Stomach (tissue), 4 donors: Measurements from ENCODE around the gene COA1.
"Not testable (repeated sequence)": the region's sequence is repeated elsewhere in the genome, so short reads cannot be mapped to it uniquely, and the experiment has no call there.

Experiments used
- EP300 ChIP-seq: sonication (generic); formaldehyde crosslinking; IDR thresholded peaks from one replicate; pipeline ENCODE4 v1.6.1; 2017; ENCODE audit warnings: antibody characterized with exemption
- POLR2A ChIP-seq, 4 donors: fragments of 450-650 bp; IDR thresholded peaks; one replicate each; pipeline ENCODE4 v1.6.1; 2016; ENCODE audit warnings: antibody characterized with exemption in 4 of 4, control low read depth in 2 of 4, mild to moderate bottlenecking in 1 of 4, moderate library complexity in 1 of 4
- POLR2AphosphoS5 ChIP-seq, 3 donors: sonication (generic); formaldehyde crosslinking; IDR thresholded peaks; one replicate each; pipeline ENCODE4 v1.6.1; 2016; ENCODE audit warnings: antibody characterized with exemption in 3 of 3
- TF ChIP-seq, protein P1 (sequence below), 7 experiments: fragments of 450-650 bp in 4 of 7; fragments of 200-600 bp in 3 of 7; sonication (generic) in 3 of 7; IDR thresholded peaks; one replicate each; pipeline ENCODE4 v1.5.1; 2016 to 2019; ENCODE audit warnings: antibody characterized with exemption in 7 of 7, control low read depth in 2 of 7, mild to moderate bottlenecking in 1 of 7

DNA sequence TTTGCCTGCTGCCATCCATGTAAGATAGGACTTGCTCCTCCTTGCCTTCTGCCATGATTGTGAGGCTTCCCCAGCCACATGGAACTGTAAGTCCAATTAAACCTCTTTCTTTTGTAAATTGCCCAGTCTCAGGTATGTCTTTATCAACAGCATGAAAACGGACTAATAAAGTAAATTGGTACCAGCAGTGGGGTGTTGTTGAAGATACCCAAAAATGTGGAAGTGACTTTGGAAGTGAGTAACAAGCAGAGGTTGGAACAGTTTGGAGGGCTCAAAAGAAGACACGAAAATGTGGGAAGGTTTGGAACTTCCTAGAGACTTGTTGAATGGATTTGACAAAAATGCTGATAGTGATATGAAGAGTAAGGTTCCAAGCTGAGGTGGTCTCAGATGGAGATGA, 13.4 kb downstream of the COA1 start:
- TF ChIP-seq EP300; POLR2A (IDR thresholded peaks at IDR 0.05); POLR2AphosphoS5 (IDR thresholded peaks at IDR 0.05): not testable (repeated sequence)
- TF ChIP-seq, protein P1, sequence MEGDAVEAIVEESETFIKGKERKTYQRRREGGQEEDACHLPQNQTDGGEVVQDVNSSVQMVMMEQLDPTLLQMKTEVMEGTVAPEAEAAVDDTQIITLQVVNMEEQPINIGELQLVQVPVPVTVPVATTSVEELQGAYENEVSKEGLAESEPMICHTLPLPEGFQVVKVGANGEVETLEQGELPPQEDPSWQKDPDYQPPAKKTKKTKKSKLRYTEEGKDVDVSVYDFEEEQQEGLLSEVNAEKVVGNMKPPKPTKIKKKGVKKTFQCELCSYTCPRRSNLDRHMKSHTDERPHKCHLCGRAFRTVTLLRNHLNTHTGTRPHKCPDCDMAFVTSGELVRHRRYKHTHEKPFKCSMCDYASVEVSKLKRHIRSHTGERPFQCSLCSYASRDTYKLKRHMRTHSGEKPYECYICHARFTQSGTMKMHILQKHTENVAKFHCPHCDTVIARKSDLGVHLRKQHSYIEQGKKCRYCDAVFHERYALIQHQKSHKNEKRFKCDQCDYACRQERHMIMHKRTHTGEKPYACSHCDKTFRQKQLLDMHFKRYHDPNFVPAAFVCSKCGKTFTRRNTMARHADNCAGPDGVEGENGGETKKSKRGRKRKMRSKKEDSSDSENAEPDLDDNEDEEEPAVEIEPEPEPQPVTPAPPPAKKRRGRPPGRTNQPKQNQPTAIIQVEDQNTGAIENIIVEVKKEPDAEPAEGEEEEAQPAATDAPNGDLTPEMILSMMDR (IDR thresholded peaks at IDR 0.05), result not testable (repeated sequence)
